ENCODE measurements around the gene AFF1. TPM values are rescaled to one million over a fixed set of nuclear protein-coding genes. Genes with fewer than 3 reads are reported as not detected.

The AFF1 gene
- total RNA-seq, 1 experiment from 2014 or later, result 23.9 TPM

GRCh38 chr4:87050596-87050995 is 115.8 kb downstream of the AFF1 start:
- POLR2A ChIA-PET, result no interaction called here
- Histone ChIP-seq H3K9me3 (ENCODE audit: control insufficient read depth, insufficient read depth, low read depth, low read length) (no peaks in the 10 kb centered on the region), H3K36me3 (ENCODE audit: control insufficient read depth, insufficient read depth, low read length) (no peaks in the 10 kb centered on the region; the same call in 1 of the 2 replicates), H3K4me1 (ENCODE audit: control insufficient read depth, insufficient read depth, low read length) (no peaks in the 10 kb centered on the region; the same call in 1 of the 2 replicates), H3K27me3 (ENCODE audit: control insufficient read depth, insufficient read depth, low read length) (no peaks in the 10 kb centered on the region), H3K4me3 (ENCODE audit: low read depth in 2 of 2, low read length in 2 of 2) (no peak overlapping the region), H3K27ac (ENCODE audit: low read length) (no peak overlapping the region)
- ATAC-seq (no peak), DNase-seq (ENCODE audit: low read depth, low spot score) (no peak)
- intact Hi-C loops (cut with micrococcal nuclease; ENCODE audit: unreplicated experiment) (no loop called here), in situ Hi-C loops (cut with HindIII; ENCODE audit: low pct_unique_long_range_greater_than_20kb, low sequenced_read_pairs) (no loop called here)
- TF ChIP-seq CTCF (IDR thresholded peaks at IDR 0.05) (no peak), SIN3A (IDR thresholded peaks at IDR 0.05; ENCODE audit: borderline replicate concordance, insufficient read depth, low read depth, low read length) (no peak), TCF7L2 (IDR thresholded peaks at IDR 0.05; ENCODE audit: low read depth, low read length) (no peak), REST (IDR thresholded peaks at IDR 0.05; ENCODE audit: insufficient read depth in 1 of 2, low read depth in 2 of 2, low read length in 1 of 2) (no peak), POLR2AphosphoS5 (IDR thresholded peaks at IDR 0.05; ENCODE audit: low read depth, low read length) (no peak)
- BruUV-seq (replicated peaks), result no TSS peak
- CTCF ChIA-PET, result interaction anchor here (0.6 kb wide), 1 partner anchor 87 kb away, joined by 5 read pairs; no protein-coding TSS in a partner anchor

GRCh38 chr4:87051121-87051713 is 116.4 kb downstream of the AFF1 start:
- H3K4me3 ChIP-seq (ENCODE audit: low read depth in 2 of 2, low read length in 2 of 2), result no peak overlapping the region
- TF ChIP-seq REST (IDR thresholded peaks at IDR 0.05; ENCODE audit: insufficient read depth in 1 of 2, low read depth in 2 of 2, low read length in 1 of 2) (no peak), CTCF (IDR thresholded peaks at IDR 0.05) (no peak), POLR2AphosphoS5 (IDR thresholded peaks at IDR 0.05; ENCODE audit: low read depth, low read length) (no peak), TCF7L2 (IDR thresholded peaks at IDR 0.05; ENCODE audit: low read depth, low read length) (no peak), SIN3A (IDR thresholded peaks at IDR 0.05; ENCODE audit: borderline replicate concordance, insufficient read depth, low read depth, low read length) (no peak)
- in situ Hi-C loops (cut with HindIII; ENCODE audit: low pct_unique_long_range_greater_than_20kb, low sequenced_read_pairs) (no loop called here), intact Hi-C loops (cut with micrococcal nuclease; ENCODE audit: unreplicated experiment) (no loop called here)
- no peaks in the 10 kb centered on the region for H3K27me3 ChIP-seq (ENCODE audit: control insufficient read depth, insufficient read depth, low read length)
- DNase-seq (ENCODE audit: low read depth, low spot score), result no peak
- no peak for ATAC-seq
- H3K36me3 ChIP-seq (ENCODE audit: control insufficient read depth, insufficient read depth, low read length), result no peaks in the 10 kb centered on the region; the same call in 1 of the 2 replicates
- H3K9me3 ChIP-seq (ENCODE audit: control insufficient read depth, insufficient read depth, low read depth, low read length), result no peaks in the 10 kb centered on the region
- CTCF ChIA-PET, result no interaction called here
- POLR2A ChIA-PET, result no interaction called here
- no TSS peak for BruUV-seq (replicated peaks)
- H3K4me1 ChIP-seq (ENCODE audit: control insufficient read depth, insufficient read depth, low read length), result no peaks in the 10 kb centered on the region; the same call in 1 of the 2 replicates
- no peak overlapping the region for H3K27ac ChIP-seq (ENCODE audit: low read length)

Data from Panc1 (cell line).